NCI-H1105 treated with DMSO at 0.1 percent for 48 hours (cell line): ENCODE measurements around the gene MAGI2.
A peak's percentile ranks its signal among the peaks of the same experiment; 100 is the strongest.

Experiments used
- DNase-seq: peaks from one replicate; lab custom pipeline; 2025; lab: John Stamatoyannopoulos, UW

The MAGI2 gene

DNA sequence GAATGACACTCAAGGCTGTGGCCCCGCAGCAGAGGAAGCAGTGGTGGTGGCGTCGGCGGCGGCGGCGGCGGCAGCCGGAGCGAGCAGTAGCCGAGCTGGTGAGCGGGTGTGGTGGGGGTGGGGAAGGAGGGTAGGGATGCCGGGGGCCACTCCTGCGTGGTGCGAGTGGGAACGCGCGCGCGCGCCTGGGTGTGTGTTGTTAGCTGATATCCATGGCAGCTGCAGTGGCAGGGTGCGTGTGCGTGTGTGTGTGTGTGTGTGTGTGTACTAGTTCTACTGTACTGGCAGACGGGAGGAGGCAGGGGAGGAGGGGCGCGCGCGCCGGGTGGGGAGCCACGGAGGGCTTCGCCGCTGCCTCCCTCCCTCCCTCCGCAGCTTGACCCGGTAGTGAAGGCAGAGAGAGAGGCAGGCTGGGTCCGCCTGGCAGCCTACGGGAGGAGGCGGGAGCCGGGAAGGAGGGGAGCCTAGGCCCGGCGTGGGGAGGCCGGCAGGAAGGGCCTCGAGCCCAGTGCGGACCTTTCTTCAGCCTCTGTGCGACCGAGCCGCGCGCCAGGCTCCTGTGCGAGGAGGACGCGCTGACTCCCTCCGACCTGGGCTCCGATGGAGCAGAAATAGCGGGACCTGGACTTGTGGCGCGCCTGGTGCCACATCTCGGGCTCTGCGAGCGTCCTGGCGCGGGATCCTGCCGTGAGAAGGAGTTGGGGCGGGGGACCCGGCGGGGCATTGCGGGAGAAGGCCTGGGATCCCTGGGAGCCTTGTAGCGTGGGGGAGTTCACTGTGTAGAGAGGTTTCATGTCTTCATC, at the start of gene MAGI2:
MAGI2 (minus strand) TSS at position 110 of the 803 bp plus-strand sequence. CDS start 347 bp downstream, outside the sequence.
- DNase-seq, result no peak

DNA sequence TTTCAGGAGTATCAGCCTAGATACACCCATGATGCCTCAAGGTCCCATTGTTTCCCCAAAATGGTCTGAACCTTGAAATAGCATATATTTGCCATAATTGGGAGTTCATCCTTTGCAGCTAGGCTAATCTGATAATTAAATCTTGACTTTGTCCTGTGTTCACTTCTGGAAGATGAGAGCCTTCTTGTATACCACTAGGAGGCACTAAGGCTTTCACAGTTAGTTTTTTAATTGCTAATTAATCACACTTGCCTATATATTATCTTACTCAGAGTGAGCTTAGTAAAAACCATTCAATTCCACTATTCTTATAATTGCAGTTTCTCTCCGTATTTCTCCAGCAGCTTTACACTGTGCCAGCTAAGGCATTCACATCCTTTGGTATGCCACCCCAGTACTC, 48.7 kb upstream of the MAGI2 start:
- no peak for DNase-seq

DNA sequence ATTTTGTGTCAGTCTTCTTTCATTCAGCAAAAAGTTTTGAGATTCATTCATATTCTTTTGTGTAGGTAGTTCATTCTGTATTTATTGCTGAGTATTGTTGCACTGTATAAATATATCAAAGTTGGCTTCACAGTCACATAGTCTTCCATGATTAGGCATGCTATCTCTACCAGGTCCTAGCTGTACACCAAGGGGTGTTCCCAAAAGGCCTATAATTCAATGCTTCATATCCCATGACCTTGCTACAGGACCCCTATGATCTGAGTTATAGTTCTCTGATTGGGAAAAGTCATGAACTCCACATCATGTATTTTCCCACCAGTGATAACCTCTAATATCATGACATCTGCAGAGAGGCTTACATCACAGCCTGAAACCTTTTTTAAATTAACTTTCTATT, 47.3 kb upstream of the MAGI2 start:
- DNase-seq, result no peak

DNA sequence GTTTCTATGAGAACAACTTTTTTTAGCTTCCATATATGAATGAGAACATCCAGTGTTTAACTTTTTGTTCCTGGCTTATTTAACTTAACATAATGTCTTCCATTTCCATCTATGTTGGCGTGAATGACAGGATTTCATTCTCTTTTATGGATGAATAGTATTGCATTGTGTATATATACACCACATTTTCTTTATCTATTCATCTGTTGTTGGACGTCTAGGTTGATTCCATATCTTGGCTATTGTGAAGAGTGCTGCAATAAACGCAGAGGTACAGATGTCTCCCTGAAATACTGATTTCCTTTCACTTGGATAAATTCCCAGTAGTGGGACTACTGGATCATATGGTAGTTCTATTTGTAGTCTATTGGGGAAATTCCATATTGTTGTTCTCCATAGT, 44.3 kb upstream of the MAGI2 start:
- no peak for DNase-seq

DNA sequence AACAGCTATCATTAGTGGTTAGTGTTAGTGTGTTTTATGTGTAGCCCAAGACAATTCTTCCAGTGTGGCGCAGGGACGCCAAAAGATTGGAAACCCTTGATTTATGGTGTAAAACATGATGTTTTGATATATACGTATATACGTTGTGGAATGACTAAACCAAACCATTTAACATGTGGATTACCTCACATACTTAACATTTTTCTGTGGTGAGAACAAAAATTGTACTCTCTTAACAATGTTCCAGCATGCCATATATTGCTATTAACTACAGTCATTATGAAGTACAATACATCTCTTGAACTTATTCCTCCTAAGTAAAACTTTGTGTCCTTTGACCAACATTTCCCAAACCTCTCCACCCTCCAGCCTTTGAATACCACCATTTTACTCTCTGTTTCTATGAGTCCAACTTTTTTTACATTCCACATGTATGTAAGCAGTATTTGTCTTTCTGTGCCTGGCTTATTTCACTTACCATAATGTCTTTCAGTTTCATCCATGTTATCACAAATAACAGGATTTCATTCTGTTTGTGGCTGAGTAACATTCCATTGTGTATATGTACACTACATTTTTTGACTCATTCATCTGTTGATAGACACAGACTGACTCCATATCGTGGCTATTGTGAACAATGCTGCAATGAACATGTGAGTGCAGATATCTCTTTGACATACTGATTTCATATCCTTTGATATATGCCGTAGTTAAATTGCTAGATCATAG, 42.2 kb upstream of the MAGI2 start:
- no peak for DNase-seq

DNA sequence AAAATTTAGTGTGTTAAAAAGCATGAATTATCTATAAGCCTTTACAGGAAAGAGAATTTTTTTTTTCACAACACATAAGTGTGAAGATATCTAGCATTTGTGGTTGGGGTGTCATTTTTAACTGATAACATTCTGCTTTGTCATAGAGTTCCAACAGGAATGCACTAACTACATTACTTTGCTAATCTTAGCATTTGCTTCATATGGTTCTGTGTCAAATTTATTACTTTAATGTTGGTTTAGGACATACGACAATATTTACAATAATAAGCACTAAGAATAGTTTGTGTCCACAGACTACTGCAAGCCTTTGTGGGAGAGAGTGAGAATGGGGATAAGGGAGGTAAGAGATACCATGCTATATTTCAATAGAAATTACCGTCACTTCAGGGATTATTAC, 40.6 kb upstream of the MAGI2 start:
- no peak for DNase-seq

DNA sequence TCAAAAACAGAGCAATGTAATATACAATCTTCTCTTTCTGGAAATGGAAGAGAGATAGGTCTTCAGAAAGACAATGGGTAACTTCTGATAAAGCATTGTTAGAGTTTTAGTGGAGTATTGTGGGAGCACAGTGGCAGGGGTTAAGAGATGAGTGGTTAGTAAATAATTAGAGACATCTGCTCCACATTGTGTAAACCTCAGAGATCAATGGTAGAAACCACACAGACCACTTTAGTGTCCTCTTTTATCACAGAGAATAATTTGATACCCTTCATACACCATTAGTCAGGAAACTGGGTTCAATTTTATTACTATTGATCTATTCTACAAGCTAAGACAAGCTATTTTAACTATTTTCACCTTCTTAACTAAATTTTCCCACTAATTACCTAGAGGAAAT, 35.9 kb upstream of the MAGI2 start:
- DNase-seq, result peak; percentile 52

DNA sequence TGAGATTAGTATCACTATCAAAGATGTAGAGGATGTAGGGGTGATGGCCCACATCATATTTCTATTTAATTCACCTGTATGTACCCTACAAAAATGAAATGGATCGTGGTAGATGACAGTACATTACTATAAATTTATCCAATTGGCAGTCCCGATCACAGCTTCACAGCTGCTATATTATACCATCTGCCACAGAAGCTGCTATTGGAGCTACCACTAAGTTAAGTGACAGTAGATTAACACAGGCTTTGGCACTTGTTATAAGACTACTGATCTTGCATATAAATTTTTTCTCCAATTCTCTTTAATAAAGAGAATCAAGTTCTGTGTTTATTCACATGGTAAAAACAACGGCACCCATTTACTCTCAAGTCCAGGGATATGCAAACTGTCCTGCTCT, 24.9 kb upstream of the MAGI2 start:
- no peak for DNase-seq

DNA sequence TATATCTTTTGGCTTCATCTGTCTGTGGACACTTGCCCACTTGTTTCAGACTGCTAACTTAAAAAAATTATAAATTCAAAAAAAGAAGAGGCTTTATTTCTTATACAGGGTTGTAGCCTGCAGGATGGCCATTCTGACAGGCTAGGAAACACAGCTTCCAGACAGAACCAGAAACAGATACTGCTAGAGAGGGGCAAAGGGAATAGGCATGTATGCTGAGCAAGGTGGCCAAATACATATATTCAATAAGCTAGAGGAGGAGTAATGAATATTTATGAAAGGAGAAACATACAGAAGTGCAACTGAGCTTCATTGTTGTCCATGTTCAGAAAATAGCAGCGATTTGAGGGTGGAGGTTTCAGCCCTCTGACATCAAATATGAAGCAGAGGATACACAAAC, 22.0 kb upstream of the MAGI2 start:
- DNase-seq, result no peak

DNA sequence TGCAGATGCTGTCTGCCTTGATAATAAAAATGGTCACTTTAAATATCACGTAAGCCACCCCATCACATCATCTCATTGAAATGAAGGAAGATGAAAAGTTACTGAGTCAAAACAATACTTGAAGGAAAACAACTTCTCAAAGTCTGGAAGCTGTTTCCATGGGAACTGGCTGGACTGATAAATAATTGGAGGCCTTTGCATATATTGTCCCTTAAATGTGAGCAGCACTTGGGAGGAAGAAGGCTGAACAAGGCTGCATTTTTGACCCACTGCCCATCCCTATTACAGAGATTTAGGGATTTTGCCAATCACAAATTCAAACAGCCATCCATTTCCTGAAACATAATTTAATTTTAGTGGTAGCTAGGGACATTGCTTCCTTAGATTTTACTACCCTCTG, 18.2 kb upstream of the MAGI2 start:
- DNase-seq, result no peak

DNA sequence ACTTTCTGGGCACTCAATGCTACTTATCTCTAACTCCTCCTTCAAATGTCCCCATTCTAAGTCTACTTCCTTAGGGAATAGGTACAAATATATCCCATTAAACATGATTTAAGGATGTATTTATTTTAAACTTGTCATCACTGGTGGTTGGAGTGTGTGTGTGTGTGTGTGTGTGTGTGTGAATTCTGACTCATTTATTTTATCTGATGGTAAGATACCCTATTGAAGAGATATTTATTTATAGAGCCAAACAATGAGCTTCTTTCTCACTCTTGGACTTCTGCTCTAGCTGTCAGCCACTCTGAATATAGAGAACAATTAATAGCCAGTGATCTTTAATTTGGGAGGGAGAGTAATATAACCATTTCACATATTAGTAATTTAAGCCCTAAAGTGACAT, 17.8 kb upstream of the MAGI2 start:
- DNase-seq, result no peak

DNA sequence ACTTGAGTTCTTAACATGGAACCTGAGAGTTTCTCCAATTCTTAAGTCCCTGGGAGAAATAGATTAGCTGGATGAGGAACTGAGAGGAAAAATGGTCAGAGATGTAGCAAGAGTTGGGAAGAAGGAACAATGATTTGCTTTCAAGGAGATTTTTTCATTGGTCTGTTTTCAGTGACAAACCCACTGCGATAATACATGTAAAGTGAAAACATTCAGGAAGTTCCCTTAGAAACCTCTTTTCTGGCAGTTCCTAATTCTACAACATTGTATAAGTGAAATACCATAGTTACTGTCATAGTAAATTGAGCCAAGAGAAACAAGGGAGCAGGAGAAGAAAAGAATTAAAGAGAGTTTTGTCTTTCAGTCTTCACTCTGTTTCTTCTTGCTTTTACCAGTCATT, 12.1 kb upstream of the MAGI2 start:
- DNase-seq, result no peak

DNA sequence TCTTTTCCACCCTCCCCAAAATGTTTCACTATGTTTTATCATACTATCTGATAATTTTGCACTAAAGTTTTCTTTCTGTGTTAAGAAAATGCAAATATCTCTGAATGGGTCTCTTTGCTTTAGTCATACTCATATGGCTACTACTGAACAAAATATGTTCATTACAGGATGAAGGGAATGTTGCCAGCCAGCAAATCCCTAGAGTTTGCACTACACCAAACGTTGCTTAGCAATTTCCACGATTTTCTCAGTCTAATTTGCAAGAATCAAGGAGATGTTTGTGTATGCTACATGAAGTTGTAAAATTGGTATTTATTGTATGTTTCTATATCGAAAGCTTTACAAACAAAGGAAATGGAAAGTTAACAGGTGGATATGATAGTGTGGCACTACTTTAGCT, 10.6 kb upstream of the MAGI2 start:
- DNase-seq, result no peak

DNA sequence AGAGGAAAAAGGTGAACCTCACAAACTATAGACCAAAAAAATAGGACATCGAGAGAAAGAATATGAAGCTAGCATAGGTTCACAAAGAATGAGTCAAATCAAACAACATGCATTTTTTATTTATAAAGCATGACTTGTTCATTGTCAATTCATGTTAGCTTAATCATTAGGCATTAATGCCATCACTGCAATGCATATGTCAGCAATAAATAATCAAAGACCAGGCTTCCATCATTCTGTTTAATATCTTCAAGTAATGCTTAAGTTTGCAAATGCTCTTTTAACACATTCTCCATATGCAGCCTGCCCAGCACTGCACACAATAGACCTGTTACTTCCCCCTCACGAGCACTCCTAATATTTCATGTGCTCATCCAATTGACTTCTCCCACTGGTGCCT, 8.9 kb upstream of the MAGI2 start:
- DNase-seq, result no peak

DNA sequence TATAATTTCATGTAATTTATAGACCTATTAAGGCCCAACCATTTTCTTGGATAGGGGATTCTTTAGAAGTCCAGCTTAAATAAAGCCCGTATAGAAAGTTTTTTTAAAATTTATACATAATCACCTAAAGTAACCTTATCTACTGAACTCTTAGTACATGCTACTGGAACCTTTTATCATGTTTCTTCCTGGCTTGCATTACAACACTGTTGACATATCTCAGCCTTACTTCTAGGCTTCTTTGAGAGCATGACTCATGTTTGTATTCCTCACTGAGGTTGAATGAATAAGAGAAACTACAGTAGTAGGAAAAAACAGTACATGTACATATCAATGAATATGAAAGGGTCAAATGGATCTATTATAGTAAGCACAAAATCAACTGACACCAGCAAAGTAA, 8.2 kb upstream of the MAGI2 start:
- DNase-seq, result no peak

DNA sequence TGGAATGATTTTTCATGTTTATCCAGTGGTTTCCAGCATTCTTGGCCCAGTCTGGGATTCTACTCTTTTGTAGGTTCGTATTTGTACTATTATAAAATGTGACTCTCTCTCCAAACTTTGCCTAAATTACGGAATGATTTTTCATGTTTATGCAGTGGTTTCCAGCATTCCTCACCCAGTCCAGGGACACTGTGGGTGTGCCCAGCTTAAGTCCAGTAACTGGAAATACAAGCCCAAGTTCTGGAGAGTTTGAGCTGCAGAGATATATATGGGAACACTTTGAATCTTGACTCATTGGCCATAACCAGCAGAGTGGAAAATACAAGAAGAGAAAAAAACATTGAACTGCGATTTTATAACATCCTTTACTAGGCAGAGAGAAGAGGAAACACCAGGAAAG, 5.9 kb upstream of the MAGI2 start:
- no peak for DNase-seq

DNA sequence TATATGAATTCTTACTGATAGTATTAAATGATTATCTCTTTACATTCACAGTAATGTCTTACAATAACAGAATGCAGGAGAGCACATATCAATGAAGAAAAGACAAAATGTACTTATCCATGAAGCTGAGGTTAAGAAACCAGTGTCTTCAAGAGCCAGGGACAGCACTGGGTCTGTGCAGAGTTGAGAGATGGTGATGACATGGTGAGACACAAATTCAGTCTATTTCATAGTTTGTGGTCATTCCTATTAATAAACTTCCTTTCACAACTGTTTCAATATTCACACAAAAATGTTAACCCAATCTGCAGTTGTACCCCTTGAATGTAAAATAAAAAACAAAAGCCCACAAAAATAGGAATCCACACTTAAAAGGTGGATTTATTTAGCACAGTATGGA, 5.3 kb upstream of the MAGI2 start:
- no peak for DNase-seq

DNA sequence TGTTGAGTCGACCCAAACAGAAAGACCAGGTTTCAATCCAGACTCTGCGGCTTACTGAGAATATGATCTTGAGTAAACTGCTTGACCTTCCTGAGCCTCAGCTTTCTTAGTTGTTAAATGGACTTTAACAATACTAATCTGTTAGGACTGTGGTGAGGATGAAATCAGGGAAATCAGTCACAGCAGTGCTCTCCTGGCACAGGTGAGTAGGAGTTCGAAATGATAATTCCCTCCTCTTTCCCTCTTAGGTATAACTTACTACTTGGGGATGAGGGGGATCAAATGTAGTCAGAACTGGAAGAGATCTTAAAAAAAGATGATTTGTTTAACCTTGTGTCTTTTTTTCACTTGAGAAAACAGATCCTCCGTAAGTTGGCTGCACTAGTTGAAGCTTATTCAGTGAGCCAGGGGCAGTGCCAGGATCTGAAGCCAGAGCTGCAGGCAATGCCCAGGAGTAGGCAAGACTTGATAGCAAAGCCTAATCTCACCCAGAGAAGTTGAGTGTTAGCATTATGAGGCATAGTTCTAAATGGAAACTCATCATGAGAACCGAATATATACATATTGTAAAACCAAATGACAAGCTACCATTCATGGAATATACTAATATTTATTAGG, 1.8 kb upstream of the MAGI2 start:
- DNase-seq, result no peak

DNA sequence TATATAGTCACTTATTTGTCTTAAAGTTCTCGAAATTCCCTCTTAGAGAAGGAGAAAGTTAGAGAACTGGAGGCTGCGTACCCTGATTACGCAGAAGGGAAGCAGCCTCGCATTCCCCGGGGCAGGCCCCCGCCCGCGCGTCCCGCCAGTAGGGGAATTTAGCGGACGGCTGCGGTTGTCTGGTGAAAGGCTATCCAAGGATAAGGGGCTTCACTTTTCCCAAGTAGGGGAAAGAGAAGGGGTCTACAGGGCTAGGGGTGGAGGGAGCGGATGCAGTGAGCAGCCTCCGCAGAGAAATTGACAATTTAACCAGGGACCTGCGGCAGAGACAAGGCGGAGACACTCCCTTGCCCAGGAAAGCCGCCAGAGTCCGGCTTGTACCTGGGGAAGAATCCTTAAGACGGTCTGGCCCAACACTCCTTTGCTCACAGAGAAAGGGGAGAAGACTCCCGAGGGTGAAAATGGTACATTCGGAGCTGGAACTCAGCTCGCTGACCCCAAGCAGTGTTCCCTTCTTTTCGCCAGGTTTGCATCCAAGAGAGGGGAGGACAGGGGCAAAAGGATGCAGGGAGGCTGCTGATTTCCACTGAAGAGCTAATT, 994 bp upstream of the MAGI2 start:
- DNase-seq, result no peak

DNA sequence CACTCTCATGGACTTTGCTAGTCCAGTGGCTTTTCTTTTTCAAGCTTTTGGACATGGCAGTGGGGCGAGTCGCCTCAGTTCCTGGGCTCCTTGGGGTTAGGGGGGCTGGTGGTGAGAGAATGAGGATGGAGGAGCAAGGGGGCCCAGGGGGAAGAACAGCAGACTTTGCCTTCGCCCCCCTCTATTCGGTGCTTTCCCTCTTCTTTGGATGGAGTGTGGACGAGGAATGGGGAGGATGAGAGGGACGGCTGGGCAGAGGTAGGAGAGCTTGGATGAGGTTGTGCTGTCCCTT, 255 bp downstream of the MAGI2 start:
- no peak for DNase-seq

DNA sequence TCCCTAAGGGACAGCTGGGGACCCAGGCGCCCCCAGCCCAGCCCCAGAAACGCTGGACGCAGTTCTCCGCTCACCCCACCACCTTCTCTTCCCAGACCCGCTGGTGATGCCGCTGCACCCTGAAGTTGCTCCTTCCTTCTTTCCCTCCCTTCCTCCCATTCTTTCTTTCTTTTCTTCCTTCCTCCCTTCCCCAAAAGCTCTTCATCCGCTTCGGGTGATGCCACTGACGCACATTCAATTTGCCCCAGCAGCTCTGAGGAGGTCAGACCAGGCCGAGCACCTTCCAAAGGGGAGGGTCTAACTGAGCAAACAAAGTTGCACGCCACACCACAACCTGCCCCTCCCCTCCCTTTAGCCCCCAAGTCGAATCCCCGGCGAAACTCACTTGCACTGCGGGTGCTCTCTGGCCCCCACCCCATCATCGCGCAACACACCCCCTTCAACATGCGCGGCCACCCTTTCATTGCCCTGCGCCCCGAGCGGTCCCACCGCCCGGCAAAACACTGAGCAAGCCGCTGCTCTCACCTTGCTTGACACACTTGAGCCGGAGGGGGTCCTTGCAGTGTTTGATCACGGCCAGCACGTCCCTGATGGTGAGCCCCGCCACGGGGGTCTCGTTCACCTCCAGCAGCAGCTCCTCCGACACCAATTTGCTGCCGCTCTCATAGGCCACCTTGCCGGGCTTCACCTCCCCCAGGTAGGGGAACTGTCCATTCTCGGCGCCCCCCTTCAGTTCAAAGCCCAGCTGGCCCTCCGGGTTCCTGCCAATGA, 787 bp downstream of the MAGI2 start:
- DNase-seq, result peak; percentile 18

DNA sequence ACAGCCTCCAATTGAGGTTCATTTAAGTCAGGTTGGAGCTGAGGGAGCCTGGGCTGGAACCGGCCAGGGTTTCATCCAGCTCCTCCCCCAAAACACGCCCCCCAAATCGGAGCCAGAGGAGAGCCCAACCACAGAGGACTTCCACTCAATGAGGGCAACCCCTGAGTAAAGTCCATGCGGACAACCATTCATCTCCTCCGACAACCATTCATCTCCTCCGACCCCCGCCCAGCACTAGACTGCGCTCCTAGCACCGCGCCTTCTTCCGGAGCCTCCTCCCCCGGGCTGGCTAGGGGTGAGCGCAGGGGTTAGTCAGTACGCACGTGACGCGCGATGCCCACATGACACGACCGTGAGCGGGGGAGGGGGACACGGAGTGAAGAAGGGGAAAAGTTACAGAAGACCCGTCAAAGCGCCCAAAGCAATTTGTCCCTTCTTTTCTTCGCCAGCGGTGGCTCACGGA, 1.4 kb downstream of the MAGI2 start:
- peak; percentile 49 for DNase-seq
